HG03432 (cell line): ENCODE measurements around the gene LOXL1.

Experiments
- ATAC-seq: cut with Tn5 transposase; IDR thresholded peaks from one replicate; pipeline ENCODE4 v1.9.1; 2021; ENCODE audit warnings: mild to moderate bottlenecking, moderate library complexity; ENCODE audit not compliant: unreplicated experiment

Gene LOXL1

GRCh38 chr15:73899197-73900094, 26.8 kb upstream of the LOXL1 start:
- no peak for ATAC-seq

GRCh38 chr15:73900095-73900712, 26.1 kb upstream of the LOXL1 start:
- ATAC-seq, result no peak

DNA sequence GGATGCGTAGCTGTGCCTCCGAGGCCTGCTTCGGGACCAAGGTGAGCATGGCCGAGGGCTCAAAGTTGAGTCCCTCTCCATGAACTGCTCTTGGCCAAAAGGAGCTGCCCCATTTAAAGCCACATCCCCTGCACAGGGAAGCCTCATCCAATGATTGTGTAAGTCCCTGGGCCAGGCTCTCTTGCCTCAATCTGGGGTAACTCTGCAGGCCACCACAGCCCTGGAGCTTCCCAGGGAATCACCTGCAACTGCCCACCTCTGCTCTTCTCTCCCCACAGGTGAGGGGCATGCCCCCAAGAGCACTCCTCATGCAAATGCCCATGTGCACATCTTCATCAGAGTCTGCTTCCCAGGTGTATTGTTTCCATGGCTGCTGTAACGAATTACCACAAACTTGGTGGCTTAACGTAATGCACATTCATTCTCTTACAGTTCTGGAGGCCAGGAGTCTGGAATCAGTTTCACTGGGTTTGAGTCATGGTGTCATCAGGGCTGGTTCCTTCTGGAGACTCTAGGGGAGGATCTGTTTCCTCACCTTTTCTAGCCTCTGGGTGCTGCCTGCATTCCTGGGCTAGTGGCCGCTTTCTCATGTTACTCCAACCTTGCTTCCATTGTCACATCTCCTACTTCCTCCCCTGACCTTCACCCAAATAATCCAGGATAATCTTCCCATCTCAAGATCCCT, 25.0 kb upstream of the LOXL1 start:
- no peak for ATAC-seq

DNA sequence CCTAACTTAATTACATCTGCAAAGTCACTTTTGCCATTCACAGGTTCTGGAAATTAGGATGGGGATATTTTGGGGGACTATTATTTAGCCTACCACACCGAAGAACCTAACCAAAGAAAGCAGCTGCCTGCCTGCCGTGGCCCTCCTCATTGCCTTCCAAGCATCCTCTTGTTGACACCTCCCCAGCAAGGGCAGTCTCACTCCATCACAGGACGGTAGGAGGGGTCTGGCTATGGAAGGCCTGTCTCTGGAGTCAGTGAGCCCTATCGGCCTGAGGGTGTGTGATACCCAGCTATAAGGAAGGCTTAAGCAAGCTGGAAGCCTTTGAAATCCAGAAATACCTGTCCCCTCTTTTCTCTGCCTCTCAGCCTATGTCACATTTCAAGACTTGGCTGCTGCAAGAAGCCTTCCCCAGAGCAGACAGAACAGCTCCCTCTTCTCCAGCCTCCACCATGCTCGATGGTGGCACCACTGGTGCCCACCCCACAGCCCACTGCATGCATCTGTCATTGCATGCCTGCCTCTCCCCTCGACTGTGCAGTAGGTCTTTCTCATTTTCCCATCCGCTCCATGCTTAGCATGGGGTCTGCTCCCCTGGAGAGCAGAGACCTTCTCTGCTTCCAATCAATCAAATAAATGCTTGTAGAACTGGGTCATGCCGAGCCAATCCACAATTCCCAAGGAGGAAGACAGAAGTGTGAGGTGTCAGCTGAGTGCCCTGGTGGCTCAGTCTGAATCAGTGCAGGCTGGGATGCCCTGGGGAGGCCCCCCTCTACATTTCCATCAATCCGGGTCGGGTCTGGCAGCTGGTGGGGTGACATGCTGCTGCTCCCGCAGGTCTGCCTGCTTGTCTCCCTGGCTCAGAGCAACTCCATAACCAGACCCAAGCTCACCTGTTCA, 23.9 kb upstream of the LOXL1 start:
- no peak for ATAC-seq

- no peak for ATAC-seq
Observed at GRCh38 chr15:73904026-73904815, 22.0 kb upstream of the LOXL1 start.

GRCh38 chr15:73905225-73905827, 20.9 kb upstream of the LOXL1 start:
- no peak for ATAC-seq

DNA sequence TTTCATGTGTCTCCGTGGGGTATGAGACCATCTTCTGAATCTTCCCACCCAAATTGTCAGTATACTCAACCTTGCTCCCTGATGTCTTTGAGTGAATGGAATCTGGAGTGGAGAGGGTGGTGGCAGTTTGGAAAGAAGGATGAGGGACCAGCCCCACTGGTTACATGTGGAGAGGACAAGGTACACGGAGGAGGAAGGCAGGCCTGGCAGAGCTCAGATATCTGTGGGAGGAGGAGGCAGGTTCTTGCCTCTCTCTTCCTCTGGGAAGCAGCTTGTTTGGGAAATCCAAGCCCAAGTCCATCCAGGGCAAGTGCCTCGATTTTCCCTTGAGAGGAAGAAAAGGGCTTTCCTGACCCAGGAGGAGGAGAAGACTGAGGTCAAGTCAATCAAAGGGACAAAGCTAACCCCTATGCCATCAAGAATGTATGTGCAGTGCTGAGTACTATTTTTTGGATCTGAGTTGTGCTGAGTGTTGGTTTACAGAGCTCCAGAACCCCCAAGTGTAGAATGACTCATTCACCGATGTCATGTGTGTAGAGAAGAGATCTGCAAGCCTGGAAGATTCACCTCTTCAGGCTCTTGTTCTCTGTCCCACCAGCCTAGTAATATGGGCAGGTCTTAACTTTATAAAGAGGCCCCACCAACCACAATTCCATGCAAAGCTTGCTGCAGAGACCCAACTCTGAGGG, 19.8 kb upstream of the LOXL1 start:
- no peak for ATAC-seq

GRCh38 chr15:73907035-73907408, 19.2 kb upstream of the LOXL1 start:
- ATAC-seq, result no peak

DNA sequence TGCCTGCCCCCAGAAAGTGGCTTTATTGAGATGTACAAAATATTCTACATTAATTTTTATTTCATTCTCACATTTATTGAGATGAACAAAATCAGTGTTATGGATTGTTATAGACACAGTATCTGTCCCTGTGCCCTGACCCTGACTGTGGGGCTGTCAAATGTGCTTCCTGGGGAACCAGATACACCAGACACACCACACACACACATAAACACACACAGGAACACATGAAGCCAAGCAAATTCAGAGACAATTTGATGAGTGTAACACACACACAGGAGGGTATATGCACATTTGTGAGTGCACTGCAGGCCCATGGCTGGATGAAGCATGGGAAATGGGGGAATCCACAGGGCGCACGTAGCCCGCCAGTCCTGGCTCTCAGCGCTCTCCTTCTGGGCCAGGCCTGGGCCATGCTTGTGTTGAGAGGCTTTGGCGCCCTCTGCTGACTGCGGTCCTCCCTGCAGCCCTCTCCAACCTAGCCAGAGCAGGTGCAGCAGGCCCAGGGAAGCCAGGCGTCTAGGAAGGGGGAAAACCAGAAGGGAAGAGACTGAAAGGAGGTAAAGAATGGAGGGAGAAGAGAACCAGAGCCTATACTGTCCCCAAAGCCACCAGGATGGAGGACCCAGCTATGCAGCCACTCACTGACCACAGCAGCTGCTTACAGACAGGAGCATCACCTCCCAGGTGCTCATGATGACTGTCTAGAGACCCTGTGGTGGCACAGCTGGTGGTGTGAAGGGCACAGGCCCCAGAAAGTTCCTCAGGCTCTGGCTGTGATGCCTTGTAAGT, 18.0 kb upstream of the LOXL1 start:
- ATAC-seq, result no peak

GRCh38 chr15:73908822-73909122, 17.5 kb upstream of the LOXL1 start:
- ATAC-seq, result no peak

- ATAC-seq, result no peak
Observed at GRCh38 chr15:73909651-73910050, 16.6 kb upstream of the LOXL1 start.

GRCh38 chr15:73910522-73911303, 15.5 kb upstream of the LOXL1 start:
- ATAC-seq, result no peak

DNA sequence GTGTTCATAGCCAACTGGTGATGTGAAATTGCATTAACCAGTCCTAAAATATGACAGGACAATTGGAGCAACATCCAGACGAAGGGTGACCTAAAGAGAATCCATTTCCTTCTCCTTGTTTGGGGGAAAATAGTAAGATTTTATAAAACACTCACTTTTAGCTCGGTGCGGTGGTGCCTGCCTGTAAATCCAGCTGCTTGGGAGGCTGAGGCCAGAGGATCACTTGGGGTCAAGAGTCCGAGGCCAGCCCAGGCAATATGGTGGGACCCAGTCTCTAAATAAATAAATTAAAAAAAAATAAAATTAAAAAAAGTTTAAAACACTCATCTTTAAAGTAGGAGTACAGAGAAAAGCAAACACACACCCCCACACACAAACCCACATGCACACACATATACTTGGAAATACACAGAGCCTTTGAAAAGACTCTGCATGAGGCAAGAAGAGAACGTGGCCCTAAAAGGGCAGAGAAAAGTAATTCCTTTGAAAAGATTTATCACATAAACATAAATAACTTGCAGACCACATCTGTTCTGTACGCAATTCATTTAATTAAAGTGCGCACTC, 14.1 kb upstream of the LOXL1 start:
- no peak for ATAC-seq

DNA sequence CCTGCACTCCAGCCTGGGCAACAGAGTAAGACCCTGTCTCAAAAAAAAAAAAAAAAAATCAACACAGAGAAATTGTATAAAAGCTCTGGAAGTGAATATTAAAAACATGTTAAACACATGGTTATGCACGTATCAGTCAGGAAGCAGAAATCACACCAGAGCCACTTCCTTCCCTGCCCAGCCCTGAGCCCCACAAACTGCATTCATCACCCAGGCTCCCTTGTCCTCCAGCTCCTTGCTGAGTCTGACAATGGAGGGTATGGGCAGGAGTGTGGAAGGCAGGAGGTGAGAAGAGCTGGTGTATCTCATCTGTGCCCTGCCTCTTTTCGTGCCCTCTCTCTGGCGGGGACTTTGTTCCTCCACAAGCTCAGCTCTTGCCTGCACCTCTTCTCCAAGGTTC, 12.1 kb upstream of the LOXL1 start:
- no peak for ATAC-seq

DNA sequence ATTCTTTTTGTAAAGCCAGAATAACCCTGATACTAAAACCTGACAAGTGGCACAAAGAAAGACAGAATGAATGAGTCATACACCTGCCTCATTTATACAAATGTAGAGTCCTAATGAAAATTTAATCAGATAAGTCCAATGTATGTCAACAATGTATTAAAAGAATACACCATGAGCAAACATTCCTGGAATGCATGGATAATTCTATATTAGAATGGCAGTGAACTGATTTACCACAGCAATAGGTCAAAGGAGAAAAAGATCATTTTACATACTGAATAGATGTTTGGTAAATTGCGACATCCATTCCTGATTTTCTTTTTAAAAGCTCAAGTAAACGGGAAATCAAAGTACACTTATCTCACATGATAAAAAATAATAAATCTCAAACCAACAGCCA, 11.2 kb upstream of the LOXL1 start:
- no peak for ATAC-seq

GRCh38 chr15:73918784-73919183, 7.5 kb upstream of the LOXL1 start:
- ATAC-seq, result no peak

GRCh38 chr15:73919706-73920105, 6.6 kb upstream of the LOXL1 start:
- no peak for ATAC-seq
